ENCODE results near the gene ZNF670.

The ZNF670 gene

GRCh38 chr1:247056071-247056470 lies 22.5 kb downstream of the ZNF670 start:
- Histone ChIP-seq H3K27ac (ENCODE audit: poor library complexity, severe bottlenecking) (no peak overlapping the region), H3K27me3 (ENCODE audit: insufficient read depth, poor library complexity, severe bottlenecking) (no peaks in the 10 kb centered on the region), H3K4me3 (ENCODE audit: severe bottlenecking) (no peak overlapping the region), H3K9me3 (ENCODE audit: severe bottlenecking) (peaks cover 3% of the 10 kb centered on the region), H3K4me1 (ENCODE audit: insufficient read depth, poor library complexity, severe bottlenecking) (no peaks in the 10 kb centered on the region), H3K36me3 (ENCODE audit: low read depth) (no peaks in the 10 kb centered on the region)
- ATAC-seq (ENCODE audit: low read depth) = no peak
- no peak for TF ChIP-seq CTCF (IDR thresholded peaks at IDR 0.05; ENCODE audit: poor library complexity, severe bottlenecking)
- no peak for DNase-seq (ENCODE audit: low spot score)

GRCh38 chr1:247054992-247055415 lies 23.6 kb downstream of the ZNF670 start:
- H3K9me3 ChIP-seq (ENCODE audit: severe bottlenecking) = peaks cover 3% of the 10 kb centered on the region
- ATAC-seq (ENCODE audit: low read depth) (no peak), DNase-seq (ENCODE audit: low spot score) (no peak)
- TF ChIP-seq CTCF (IDR thresholded peaks at IDR 0.05; ENCODE audit: poor library complexity, severe bottlenecking) = no peak
- no peak overlapping the region for H3K4me3 ChIP-seq (ENCODE audit: severe bottlenecking)
- no peaks in the 10 kb centered on the region for H3K4me1 ChIP-seq (ENCODE audit: insufficient read depth, poor library complexity, severe bottlenecking)
- no peaks in the 10 kb centered on the region for H3K27me3 ChIP-seq (ENCODE audit: insufficient read depth, poor library complexity, severe bottlenecking)
- H3K36me3 ChIP-seq (ENCODE audit: low read depth) = no peaks in the 10 kb centered on the region
- no peak overlapping the region for H3K27ac ChIP-seq (ENCODE audit: poor library complexity, severe bottlenecking)

- no peak for TF ChIP-seq CTCF (IDR thresholded peaks at IDR 0.05; ENCODE audit: poor library complexity, severe bottlenecking)
- H3K36me3 ChIP-seq (ENCODE audit: low read depth) = no peaks in the 10 kb centered on the region
Measured at GRCh38 chr1:247047702-247048101, 30.9 kb downstream of the ZNF670 start.

GRCh38 chr1:247047260-247047659 lies 31.4 kb downstream of the ZNF670 start:
- no peak overlapping the region for H3K4me3 ChIP-seq (ENCODE audit: severe bottlenecking)
- H3K36me3 ChIP-seq (ENCODE audit: low read depth) = no peaks in the 10 kb centered on the region
- H3K27ac ChIP-seq (ENCODE audit: poor library complexity, severe bottlenecking) = no peak overlapping the region
- H3K4me1 ChIP-seq (ENCODE audit: insufficient read depth, poor library complexity, severe bottlenecking) = no peaks in the 10 kb centered on the region
- no peak for DNase-seq (ENCODE audit: low spot score)
- no peak for TF ChIP-seq CTCF (IDR thresholded peaks at IDR 0.05; ENCODE audit: poor library complexity, severe bottlenecking)
- H3K9me3 ChIP-seq (ENCODE audit: severe bottlenecking) = peaks cover 7% of the 10 kb centered on the region
- ATAC-seq (ENCODE audit: low read depth) = no peak
- no peaks in the 10 kb centered on the region for H3K27me3 ChIP-seq (ENCODE audit: insufficient read depth, poor library complexity, severe bottlenecking)

More at GRCh38 chr1:247047702-247048101, 30.9 kb downstream of the ZNF670 start:
- ATAC-seq (ENCODE audit: low read depth) = no peak
- H3K4me3 ChIP-seq (ENCODE audit: severe bottlenecking) = no peak overlapping the region
- H3K27me3 ChIP-seq (ENCODE audit: insufficient read depth, poor library complexity, severe bottlenecking) = no peaks in the 10 kb centered on the region
- no peak overlapping the region for H3K27ac ChIP-seq (ENCODE audit: poor library complexity, severe bottlenecking)
- H3K4me1 ChIP-seq (ENCODE audit: insufficient read depth, poor library complexity, severe bottlenecking) = no peaks in the 10 kb centered on the region
- no peak for DNase-seq (ENCODE audit: low spot score)
- peaks cover 7% of the 10 kb centered on the region for H3K9me3 ChIP-seq (ENCODE audit: severe bottlenecking)

GRCh38 chr1:247043406-247043805 lies 35.2 kb downstream of the ZNF670 start:
- peaks cover 5% of the 10 kb centered on the region for H3K9me3 ChIP-seq (ENCODE audit: severe bottlenecking)
- TF ChIP-seq CTCF (IDR thresholded peaks at IDR 0.05; ENCODE audit: poor library complexity, severe bottlenecking) = no peak
- H3K4me1 ChIP-seq (ENCODE audit: insufficient read depth, poor library complexity, severe bottlenecking) = no peaks in the 10 kb centered on the region
- no peaks in the 10 kb centered on the region for H3K27me3 ChIP-seq (ENCODE audit: insufficient read depth, poor library complexity, severe bottlenecking)
- no peak overlapping the region for H3K27ac ChIP-seq (ENCODE audit: poor library complexity, severe bottlenecking)
- ATAC-seq (ENCODE audit: low read depth) (no peak), DNase-seq (ENCODE audit: low spot score) (no peak)
- H3K36me3 ChIP-seq (ENCODE audit: low read depth) = peaks cover 3% of the 10 kb centered on the region
- H3K4me3 ChIP-seq (ENCODE audit: severe bottlenecking) = no peak overlapping the region
